ENCODE results near the gene PIN4.

Gene PIN4

DNA sequence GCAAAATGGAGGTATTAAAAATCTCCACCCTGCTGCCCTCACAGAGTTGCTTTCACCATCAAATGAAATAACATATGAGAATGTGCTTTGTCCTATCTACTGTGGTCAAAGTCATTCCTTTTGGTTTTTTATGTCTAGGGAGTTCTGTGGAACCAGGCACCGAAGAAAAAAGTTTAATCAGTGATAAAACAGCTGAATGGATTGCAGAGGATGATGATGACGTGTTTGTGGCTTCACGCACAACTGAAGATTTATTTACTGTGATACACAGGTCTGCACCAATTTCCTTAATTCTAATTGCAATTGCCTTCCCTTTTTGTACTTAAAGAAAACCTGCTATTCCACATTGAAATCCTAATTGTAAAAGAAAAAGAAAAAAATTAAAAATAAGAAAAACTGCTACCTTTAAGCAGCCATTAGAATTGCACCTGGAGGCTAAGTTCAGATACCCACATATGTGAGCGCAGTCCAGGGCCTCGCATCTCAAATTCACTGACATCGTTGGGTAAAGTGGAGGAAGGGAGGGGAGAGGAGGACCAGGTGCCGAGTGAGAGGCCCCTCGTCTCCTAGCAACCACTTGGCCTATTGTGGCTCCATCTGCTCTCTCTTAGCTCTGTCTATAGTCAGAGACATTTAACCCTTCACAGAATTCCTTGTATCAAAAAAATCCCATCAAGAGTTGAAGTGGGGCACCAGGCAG, 39.3 kb upstream of the PIN4 start:
- Histone ChIP-seq H3K27me3 (ENCODE audit: low read length) (no peaks in the 10 kb centered on the region), H3K79me2 (ENCODE audit: insufficient read depth, low read length) (no peaks in the 10 kb centered on the region), H3K4me2 (ENCODE audit: low read depth, low read length, poor library complexity, severe bottlenecking) (no peak overlapping the region), H3K4me3 (ENCODE audit: insufficient read depth, low read length, poor library complexity, severe bottlenecking) (no peak overlapping the region), H3K9ac (ENCODE audit: low read length) (no peak overlapping the region), H3K9me3 (ENCODE audit: insufficient read depth, low read length) (no peaks in the 10 kb centered on the region), H3F3A (ENCODE audit: insufficient read depth) (no peaks in the 10 kb centered on the region), H4K20me1 (ENCODE audit: low read depth, low read length) (no peaks in the 10 kb centered on the region), H3K36me3 (ENCODE audit: low read length) (no peaks in the 10 kb centered on the region), H3K27ac (ENCODE audit: low read depth, low read length) (no peak overlapping the region), H3K9me2 (replicated peaks; ENCODE audit: insufficient read depth, low read length) (no peaks in the 10 kb centered on the region), H2AFZ (ENCODE audit: low read depth, low read length, severe bottlenecking) (no peak overlapping the region)
- TF ChIP-seq EZH2phosphoT487 (conservative IDR thresholded peaks at IDR 0.05; ENCODE audit: low read length), result no peak
- TF ChIP-seq, protein P1, sequence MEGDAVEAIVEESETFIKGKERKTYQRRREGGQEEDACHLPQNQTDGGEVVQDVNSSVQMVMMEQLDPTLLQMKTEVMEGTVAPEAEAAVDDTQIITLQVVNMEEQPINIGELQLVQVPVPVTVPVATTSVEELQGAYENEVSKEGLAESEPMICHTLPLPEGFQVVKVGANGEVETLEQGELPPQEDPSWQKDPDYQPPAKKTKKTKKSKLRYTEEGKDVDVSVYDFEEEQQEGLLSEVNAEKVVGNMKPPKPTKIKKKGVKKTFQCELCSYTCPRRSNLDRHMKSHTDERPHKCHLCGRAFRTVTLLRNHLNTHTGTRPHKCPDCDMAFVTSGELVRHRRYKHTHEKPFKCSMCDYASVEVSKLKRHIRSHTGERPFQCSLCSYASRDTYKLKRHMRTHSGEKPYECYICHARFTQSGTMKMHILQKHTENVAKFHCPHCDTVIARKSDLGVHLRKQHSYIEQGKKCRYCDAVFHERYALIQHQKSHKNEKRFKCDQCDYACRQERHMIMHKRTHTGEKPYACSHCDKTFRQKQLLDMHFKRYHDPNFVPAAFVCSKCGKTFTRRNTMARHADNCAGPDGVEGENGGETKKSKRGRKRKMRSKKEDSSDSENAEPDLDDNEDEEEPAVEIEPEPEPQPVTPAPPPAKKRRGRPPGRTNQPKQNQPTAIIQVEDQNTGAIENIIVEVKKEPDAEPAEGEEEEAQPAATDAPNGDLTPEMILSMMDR (IDR thresholded peaks at IDR 0.05; ENCODE audit: insufficient read depth, low read length, poor library complexity, severe bottlenecking), result no peak

DNA sequence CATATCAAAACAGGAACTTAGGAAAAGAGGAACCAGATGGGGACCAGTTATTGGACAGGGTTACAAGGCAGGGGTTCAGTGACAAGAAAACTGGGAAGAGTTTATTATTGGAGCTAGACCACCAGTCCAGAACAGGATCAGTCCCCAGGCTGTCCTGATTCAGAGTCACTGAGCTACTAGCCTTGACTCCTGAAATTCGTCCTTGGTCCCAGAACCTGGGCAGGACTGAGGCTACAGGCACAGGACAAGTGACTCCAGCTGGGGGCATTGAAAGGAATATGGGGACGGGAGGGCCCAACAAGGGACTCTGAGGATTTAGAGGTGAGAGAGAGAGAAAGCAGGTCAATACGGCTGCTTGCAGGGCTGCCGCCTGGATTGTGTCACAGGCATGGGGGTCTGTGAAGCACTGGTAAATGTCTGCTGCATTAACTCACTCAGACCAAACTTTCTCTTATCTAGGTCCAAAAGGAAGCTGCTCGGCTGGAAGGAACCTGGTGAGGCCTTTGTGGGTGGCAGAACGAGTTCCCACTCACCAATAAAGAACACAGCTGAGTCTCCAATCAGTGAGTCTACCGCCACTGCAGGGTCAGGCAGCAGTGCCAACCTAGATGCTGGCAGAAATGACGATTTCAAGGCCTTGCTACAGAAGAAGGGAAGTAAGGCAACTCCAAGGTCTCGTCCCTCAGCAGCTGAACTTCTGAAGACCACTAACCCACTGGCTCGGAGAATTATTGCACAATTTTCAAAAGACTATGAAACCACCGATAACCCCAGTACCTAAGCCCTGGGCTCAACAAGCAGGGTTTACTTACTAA, 38.6 kb upstream of the PIN4 start:
- Histone ChIP-seq H3K9me2 (replicated peaks; ENCODE audit: insufficient read depth, low read length) (no peaks in the 10 kb centered on the region), H4K20me1 (ENCODE audit: low read depth, low read length) (no peaks in the 10 kb centered on the region), H3K36me3 (ENCODE audit: low read length) (no peaks in the 10 kb centered on the region), H2AFZ (ENCODE audit: low read depth, low read length, severe bottlenecking) (no peak overlapping the region), H3K27ac (ENCODE audit: low read depth, low read length) (no peak overlapping the region), H3K9me3 (ENCODE audit: insufficient read depth, low read length) (no peaks in the 10 kb centered on the region), H3F3A (ENCODE audit: insufficient read depth) (no peaks in the 10 kb centered on the region), H3K27me3 (ENCODE audit: low read length) (no peaks in the 10 kb centered on the region), H3K4me2 (ENCODE audit: low read depth, low read length, poor library complexity, severe bottlenecking) (no peak overlapping the region), H3K4me3 (ENCODE audit: insufficient read depth, low read length, poor library complexity, severe bottlenecking) (no peak overlapping the region), H3K79me2 (ENCODE audit: insufficient read depth, low read length) (no peaks in the 10 kb centered on the region), H3K9ac (ENCODE audit: low read length) (no peak overlapping the region)
- TF ChIP-seq, protein P1 (IDR thresholded peaks at IDR 0.05; ENCODE audit: insufficient read depth, low read length, poor library complexity, severe bottlenecking), result no peak
- no peak for TF ChIP-seq EZH2phosphoT487 (conservative IDR thresholded peaks at IDR 0.05; ENCODE audit: low read length)

DNA sequence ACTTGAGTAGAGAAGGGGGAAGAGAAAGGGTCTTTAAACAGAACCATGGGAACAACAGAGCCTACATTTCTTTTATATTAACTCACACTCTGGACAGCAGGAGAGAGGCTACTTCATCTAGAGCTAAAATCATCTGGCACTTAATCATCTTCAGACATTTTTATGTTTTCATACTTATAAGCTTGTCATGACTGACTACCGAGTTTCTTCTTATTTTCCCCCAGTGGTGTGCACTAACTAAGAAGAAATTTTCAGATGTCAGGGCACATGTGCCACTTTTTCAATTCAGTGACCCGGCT, 38.0 kb upstream of the PIN4 start:
- Histone ChIP-seq H2AFZ (ENCODE audit: low read depth, low read length, severe bottlenecking) (no peak overlapping the region), H3K9ac (ENCODE audit: low read length) (no peak overlapping the region), H3K4me3 (ENCODE audit: insufficient read depth, low read length, poor library complexity, severe bottlenecking) (no peak overlapping the region), H3K36me3 (ENCODE audit: low read length) (no peaks in the 10 kb centered on the region), H3F3A (ENCODE audit: insufficient read depth) (no peaks in the 10 kb centered on the region), H3K9me3 (ENCODE audit: insufficient read depth, low read length) (no peaks in the 10 kb centered on the region), H3K4me2 (ENCODE audit: low read depth, low read length, poor library complexity, severe bottlenecking) (no peak overlapping the region), H3K27ac (ENCODE audit: low read depth, low read length) (no peak overlapping the region), H4K20me1 (ENCODE audit: low read depth, low read length) (no peaks in the 10 kb centered on the region), H3K27me3 (ENCODE audit: low read length) (no peaks in the 10 kb centered on the region), H3K79me2 (ENCODE audit: insufficient read depth, low read length) (no peaks in the 10 kb centered on the region), H3K9me2 (replicated peaks; ENCODE audit: insufficient read depth, low read length) (no peaks in the 10 kb centered on the region)
- TF ChIP-seq EZH2phosphoT487 (conservative IDR thresholded peaks at IDR 0.05; ENCODE audit: low read length), result no peak
- TF ChIP-seq, protein P1 (IDR thresholded peaks at IDR 0.05; ENCODE audit: insufficient read depth, low read length, poor library complexity, severe bottlenecking), result no peak
